Endothelial cell of umbilical vein (primary cell): ENCODE results near the gene CHRM4. TPM values are rescaled to one million over a fixed set of nuclear protein-coding genes. Genes with fewer than 3 reads are reported as not detected.

ENCODE experiments used
- BruUV-seq: library from RNA; stranded (reverse); fragments of 400-500 nt; replicated peaks from 2 replicates; lab custom pipeline; 2021; lab: Mats Ljungman, UMichigan
- CTCF ChIA-PET: fragments of 300-600, 350-600 bp; sonication (Branson Sonifier 250); formaldehyde crosslinking; loops from one replicate; lab custom pipeline; 2021; ENCODE audit warnings: antibody characterized with exemption, inconsistent platforms; lab: Charles Lee
- POLR2A ChIA-PET: fragments of 300-600, 350-600 bp; sonication (Branson Sonifier 250); formaldehyde crosslinking; loops from one replicate; lab custom pipeline; 2021; ENCODE audit warnings: antibody characterized with exemption, inconsistent platforms; lab: Charles Lee
- DNase-seq: peaks from one replicate; pipeline ENCODE4 v3.0.0-alpha.2; 2011; ENCODE audit warnings: low read depth, low spot score
- FAIRE-seq: peaks from 2 replicates; lab custom pipeline; 2011; peaks lifted over from hg19 to GRCh38; lab: Jason Lieb, UNC
- H2AFZ ChIP-seq: 2 replicates; pipeline ENCODE4 v1.6.0; 2012; ENCODE audit warnings: low read depth, low read length, control low read depth, inconsistent platforms
- H3K27ac ChIP-seq: 2 replicates; pipeline ENCODE4 v1.5.1; 2011; ENCODE audit warnings: low read depth, mild to moderate bottlenecking, control low read depth, low read length, moderate library complexity; ENCODE audit not compliant: insufficient read depth
- H3K27me3 ChIP-seq, 2 experiments: 2 replicates each; pipeline versions ENCODE4 v1.6.0 to v1.6.1; 2011; ENCODE audit warnings: low read length in 2 of 2, mixed read lengths in 1 of 2; ENCODE audit not compliant: control insufficient read depth in 2 of 2, insufficient read depth in 2 of 2
- H3K36me3 ChIP-seq, 2 experiments: 2 replicates in 1 of 2; 3 replicates in 1 of 2; pipeline ENCODE4 v1.5.1; 2011; ENCODE audit warnings: low read length in 2 of 2, mild to moderate bottlenecking in 1 of 2, moderate library complexity in 1 of 2; ENCODE audit not compliant: control insufficient read depth in 2 of 2, insufficient read depth in 2 of 2; ENCODE audit errors: extremely low read depth in 1 of 2
- H3K4me1 ChIP-seq: 3 replicates; pipeline ENCODE4 v1.5.1; 2011; ENCODE audit warnings: mild to moderate bottlenecking, low read length; ENCODE audit not compliant: control insufficient read depth, insufficient read depth; ENCODE audit errors: extremely low read depth
- H3K4me2 ChIP-seq: 2 replicates; pipeline ENCODE4 v1.6.1; 2011; ENCODE audit warnings: low read length, control low read depth, mixed read lengths; ENCODE audit not compliant: insufficient read depth
- H3K4me3 ChIP-seq, 3 experiments: fragments of 200-600 bp in 1 of 3; sonication (generic), shearing (Covaris generic) in 1 of 3; replicated peaks in 1 of 3; 2 replicates each; pipeline ENCODE4 v1.5.1; 2011 to 2016; ENCODE audit warnings: control low read depth in 3 of 3, low read length in 3 of 3, mild to moderate bottlenecking in 2 of 3, inconsistent platforms in 1 of 3, low read depth in 1 of 3, moderate library complexity in 1 of 3; ENCODE audit not compliant: insufficient read depth in 1 of 3
- H3K79me2 ChIP-seq: 2 replicates; pipeline ENCODE4 v1.6.0; 2012; ENCODE audit warnings: low read length, inconsistent platforms; ENCODE audit not compliant: control insufficient read depth, insufficient read depth
- H3K9ac ChIP-seq: replicated peaks from 2 replicates; pipeline ENCODE3; 2011; ENCODE audit warnings: low read length, control low read depth; ENCODE audit not compliant: insufficient read depth; ENCODE audit errors: extremely low read depth
- H3K9me1 ChIP-seq: replicated peaks from 3 replicates; pipeline ENCODE4 v1.6.0; 2011; ENCODE audit warnings: mild to moderate bottlenecking, low read length; ENCODE audit not compliant: control insufficient read depth, insufficient read depth; ENCODE audit errors: extremely low read depth
- H3K9me3 ChIP-seq: replicated peaks from 2 replicates; pipeline ENCODE4 v1.5.1; 2012; ENCODE audit warnings: low read length, inconsistent platforms; ENCODE audit not compliant: control insufficient read depth, insufficient read depth
- H4K20me1 ChIP-seq: replicated peaks from 2 replicates; pipeline ENCODE3; 2011; ENCODE audit warnings: mild to moderate bottlenecking, low read length; ENCODE audit not compliant: control insufficient read depth, insufficient read depth; ENCODE audit errors: extremely low read depth
- CTCF ChIP-seq, 2 donors: IDR thresholded peaks; 1 replicate in 1 of 2; 2 replicates in 1 of 2; pipeline ENCODE4 v1.5.1; 2011; ENCODE audit warnings: low read length in 2 of 2, mild to moderate bottlenecking in 2 of 2, moderate library complexity in 2 of 2, control low read depth in 1 of 2, inconsistent platforms in 1 of 2, low read depth in 1 of 2; ENCODE audit not compliant: insufficient read depth in 1 of 2; ENCODE audit errors: extremely low read depth in 1 of 2
- FOS ChIP-seq: IDR thresholded peaks from 2 replicates; pipeline ENCODE4 v1.6.1; 2011; ENCODE audit warnings: mild to moderate bottlenecking, low read length, moderate library complexity, borderline replicate concordance; ENCODE audit not compliant: insufficient read depth
- GATA2 ChIP-seq: IDR thresholded peaks from 2 replicates; pipeline ENCODE4 v1.7.0; 2011; ENCODE audit warnings: low read depth, mild to moderate bottlenecking, moderate library complexity, mixed read lengths, low read length; ENCODE audit not compliant: insufficient read length, insufficient read depth
- JUN ChIP-seq: IDR thresholded peaks from 2 replicates; pipeline ENCODE4 v1.6.1; 2011; ENCODE audit warnings: borderline replicate concordance, low read depth; ENCODE audit not compliant: insufficient read length, insufficient read depth
- MAX ChIP-seq: IDR thresholded peaks from 2 replicates; pipeline ENCODE4 v1.6.1; 2011; ENCODE audit not compliant: insufficient read depth, insufficient read length
- POLR2A ChIP-seq: IDR thresholded peaks from 2 replicates; pipeline ENCODE4 v1.6.1; 2012; ENCODE audit warnings: low read depth, mild to moderate bottlenecking, control low read depth, low read length
- POLR2AphosphoS5 ChIP-seq: IDR thresholded peaks from 2 replicates; pipeline ENCODE4 v1.6.1; 2012; ENCODE audit warnings: low read depth, mild to moderate bottlenecking, control low read depth, low read length, moderate library complexity; ENCODE audit not compliant: insufficient read depth
- dilution Hi-C: fragments of 300-500 bp; cut with MboI; formaldehyde crosslinking; loops from one replicate; pipeline ENCODE4 v1.15.0; 2019; ENCODE audit warnings: low sequenced_read_pairs; ENCODE audit not compliant: extremely low pct_ligation_motif_present
- intact Hi-C: fragments of 100-400 bp; cut with micrococcal nuclease; formaldehyde crosslinking; loops from one replicate; pipeline ENCODE4 v1.10.0; 2022
- polyA plus RNA-seq, 4 experiments: library from polyadenylated mRNA; depleted of rRNA in 3 of 4; stranded (reverse) in 3 of 4; unstranded in 1 of 4; fragments of >200 nt; gene quantifications; 2 replicates each; pipeline versions ENCODE4 v1.2.1 to v1.2.3, GENCODE V29; 2011 to 2012; ENCODE audit warnings: missing spikeins in 1 of 4
- total RNA-seq: library from RNA; stranded (reverse); gene quantifications from 2 replicates; pipeline ENCODE4 v1.2.3, GENCODE V29; 2021

Gene CHRM4
- total and polyA plus RNA-seq, 2 donors (not counting 3 experiments of a cell fraction or from before 2014, with no cell fraction given), result 0.04 to 0.22 TPM

- Histone ChIP-seq H3K79me2 (no peaks in the 10 kb centered on the region), H3K36me3 (peaks cover 7 to 10% of the 10 kb centered on the region in 2 experiments), H3K9ac (no peak overlapping the region), H3K4me1 (peaks cover 11% of the 10 kb centered on the region), H3K27ac (no peak overlapping the region), H4K20me1 (no peaks in the 10 kb centered on the region), H3K4me3 (no peak overlapping the region), H3K9me3 (no peaks in the 10 kb centered on the region), H3K9me1 (no peaks in the 10 kb centered on the region), H2AFZ (no peak overlapping the region), H3K27me3 (no peaks in the 10 kb centered on the region), H3K4me2 (peak overlapping the region; percentile 26)
- TF ChIP-seq CTCF (IDR thresholded peaks at IDR 0.05; ENCODE audit: extremely low read depth in 1 of 2, insufficient read depth in 1 of 2, low read depth in 1 of 2, low read length in 2 of 2), result no peak
- TF ChIP-seq POLR2AphosphoS5, result no peak
- no peak for TF ChIP-seq POLR2A
- no peak for TF ChIP-seq FOS
- TF ChIP-seq GATA2, result no peak
- no peak for TF ChIP-seq JUN
- no peak for TF ChIP-seq MAX
- dilution Hi-C loops (no loop called here), intact Hi-C loops (no loop called here)
- DNase-seq (peak; percentile 14), FAIRE-seq (peak; percentile 56)
- ChIA-PET CTCF (interaction anchor here (1.0 to 1.8 kb wide), 8 partner anchors 9 to 178 kb away, joined by 3 to 10 read pairs (median 5); no protein-coding TSS in a partner anchor), POLR2A (no interaction called here)
- BruUV-seq, result no TSS peak
Measured at GRCh38 chr11:46437122-46437689, 45.6 kb upstream of the CHRM4 start.
